Neuronal stem cell (in vitro differentiated cells): ENCODE results near the gene ZNF670.

Experiments
- DNase-seq: peaks from one replicate; pipeline ENCODE4 v3.0.0-alpha.2; 2013; ENCODE audit warnings: low spot score
- H2AFZ ChIP-seq: one replicate; pipeline ENCODE4 v1.6.1; 2013; ENCODE audit warnings: mild to moderate bottlenecking, low read length, inconsistent platforms
- H2AK5ac ChIP-seq: 2 replicates; pipeline ENCODE4 v1.6.1; 2013; ENCODE audit warnings: low read depth, mild to moderate bottlenecking, inconsistent platforms, low read length, moderate library complexity, mixed read lengths
- H2BK120ac ChIP-seq: 2 replicates; pipeline ENCODE4 v1.6.1; 2013; ENCODE audit warnings: low read depth, mild to moderate bottlenecking, inconsistent platforms, low read length, moderate library complexity, mixed read lengths
- H2BK12ac ChIP-seq: one replicate; pipeline ENCODE4 v1.6.1; 2013; ENCODE audit warnings: low read length, inconsistent platforms
- H2BK15ac ChIP-seq: 2 replicates; pipeline ENCODE4 v1.6.1; 2013; ENCODE audit warnings: mild to moderate bottlenecking, low read length, inconsistent platforms, mixed read lengths
- H2BK5ac ChIP-seq: one replicate; pipeline ENCODE4 v1.6.1; 2013; ENCODE audit warnings: inconsistent platforms, mild to moderate bottlenecking, low read length, moderate library complexity
- H3K14ac ChIP-seq: one replicate; pipeline ENCODE4 v1.6.1; 2013; ENCODE audit warnings: low read length, inconsistent platforms
- H3K18ac ChIP-seq: 2 replicates; pipeline ENCODE4 v1.6.1; 2013; ENCODE audit warnings: low read length, inconsistent platforms
- H3K23ac ChIP-seq: 2 replicates; pipeline ENCODE4 v1.6.1; 2013; ENCODE audit warnings: low read depth, mild to moderate bottlenecking, mixed read lengths, low read length, inconsistent platforms; ENCODE audit not compliant: poor library complexity
- H3K27ac ChIP-seq: replicated peaks from 3 replicates; pipeline ENCODE4 v1.5.1; 2013; ENCODE audit warnings: low read length, inconsistent platforms
- H3K27me3 ChIP-seq, 3 experiments: 2 replicates each; pipeline ENCODE4 v1.6.1; 2013; ENCODE audit warnings: low read length in 3 of 3, mild to moderate bottlenecking in 2 of 3, inconsistent platforms in 1 of 3, low read depth in 1 of 3, mixed read lengths in 1 of 3, moderate library complexity in 1 of 3; ENCODE audit not compliant: control insufficient read depth in 3 of 3, insufficient read depth in 3 of 3
- H3K36me3 ChIP-seq, 2 donors: replicated peaks in 1 of 2; 2 replicates each; pipeline ENCODE4 v1.6.1; 2013; ENCODE audit warnings: low read length in 2 of 2; ENCODE audit not compliant: control insufficient read depth in 2 of 2, insufficient read depth in 2 of 2
- H3K4ac ChIP-seq: 2 replicates; pipeline ENCODE4 v1.6.1; 2013; ENCODE audit warnings: inconsistent platforms, mild to moderate bottlenecking, low read length, moderate library complexity
- H3K4me1 ChIP-seq, 2 donors: 1 replicate in 1 of 2; 2 replicates in 1 of 2; pipeline ENCODE4 v1.6.1; 2013; ENCODE audit warnings: low read length in 2 of 2, low read depth in 1 of 2; ENCODE audit not compliant: control insufficient read depth in 2 of 2, insufficient read depth in 1 of 2
- H3K4me2 ChIP-seq: one replicate; pipeline ENCODE4 v1.6.1; 2013; ENCODE audit warnings: mild to moderate bottlenecking, low read length, inconsistent platforms; ENCODE audit not compliant: insufficient read depth, poor library complexity, severe bottlenecking
- H3K4me3 ChIP-seq, 2 donors: 2 replicates each; pipeline ENCODE4 v1.5.1; 2013; ENCODE audit warnings: low read length in 2 of 2, mild to moderate bottlenecking in 2 of 2, inconsistent platforms in 1 of 2, moderate library complexity in 1 of 2
- H3K79me1 ChIP-seq: one replicate; pipeline ENCODE4 v1.6.1; 2013; ENCODE audit warnings: low read depth, mild to moderate bottlenecking, inconsistent platforms, low read length, moderate library complexity
- H3K9ac ChIP-seq: one replicate; pipeline ENCODE4 v1.6.1; 2013; ENCODE audit warnings: mild to moderate bottlenecking, low read depth, low read length, inconsistent platforms; ENCODE audit not compliant: poor library complexity
- H3K9me3 ChIP-seq, 2 donors: replicated peaks in 1 of 2; 2 replicates each; pipeline versions ENCODE3 to v1.6.1; 2013; ENCODE audit warnings: low read length in 2 of 2, mild to moderate bottlenecking in 2 of 2, inconsistent platforms in 1 of 2, low read depth in 1 of 2, mixed read lengths in 1 of 2, moderate library complexity in 1 of 2; ENCODE audit not compliant: control insufficient read depth in 2 of 2, insufficient read depth in 1 of 2
- H4K8ac ChIP-seq: one replicate; pipeline ENCODE4 v1.6.1; 2013; ENCODE audit warnings: low read depth, mild to moderate bottlenecking, inconsistent platforms, low read length, moderate library complexity
- H4K91ac ChIP-seq: one replicate; pipeline ENCODE4 v1.6.1; 2013; ENCODE audit warnings: low read length, low read depth, mild to moderate bottlenecking, inconsistent platforms; ENCODE audit not compliant: poor library complexity
- WGBS, 2 donors: extraction: QIAGEN DNeasy Blood & Tissue Kit; methylation state at CpG; one replicate each; pipeline ENCODE4 v1.1.7; 2013; ENCODE audit warnings: missing lambda C conversion rate in 2 of 2, mixed read lengths in 1 of 2; ENCODE audit not compliant: insufficient read length in 2 of 2, insufficient replicate concordance in 1 of 2; ENCODE audit errors: extremely low coverage in 2 of 2; 5-methylcytosine and 5-hydroxymethylcytosine counted together

The ZNF670 gene

GRCh38 chr1:247088967-247089366, 10.4 kb upstream of the ZNF670 start:
- no peak overlapping the region for H2BK5ac ChIP-seq
- no peak overlapping the region for H3K4me2 ChIP-seq
- no peaks in the 10 kb centered on the region for H3K27me3 ChIP-seq
- H3K9me3 ChIP-seq = peaks cover 0 to 3% of the 10 kb centered on the region in 2 donors
- H2BK12ac ChIP-seq = no peak overlapping the region
- no peak for DNase-seq
- H4K91ac ChIP-seq = no peak overlapping the region
- H3K4me3 ChIP-seq = no peak overlapping the region
- H3K23ac ChIP-seq = no peak overlapping the region
- WGBS, 2 donors = no CpG with 5 or more reads among the region's 4 CpGs
- H2AFZ ChIP-seq = no peak overlapping the region
- no peak overlapping the region for H3K27ac ChIP-seq
- H3K4ac ChIP-seq = no peak overlapping the region
- no peak overlapping the region for H2BK15ac ChIP-seq
- no peak overlapping the region for H2AK5ac ChIP-seq
- H3K4me1 ChIP-seq = no peaks in the 10 kb centered on the region
- H3K14ac ChIP-seq = no peak overlapping the region
- H3K36me3 ChIP-seq = no peaks in the 10 kb centered on the region
- no peak overlapping the region for H2BK120ac ChIP-seq
- H3K18ac ChIP-seq = peak overlapping the region; percentile 51
- no peak overlapping the region for H3K9ac ChIP-seq
- no peak overlapping the region for H4K8ac ChIP-seq
- peaks cover 2% of the 10 kb centered on the region for H3K79me1 ChIP-seq

- no peak overlapping the region for H3K27ac ChIP-seq
- peaks cover 2% of the 10 kb centered on the region for H3K79me1 ChIP-seq
- H3K4ac ChIP-seq = no peak overlapping the region
- H3K27me3 ChIP-seq = no peaks in the 10 kb centered on the region
- H2BK120ac ChIP-seq = peak overlapping the region; percentile 81
- H3K4me2 ChIP-seq = no peak overlapping the region
- H2AFZ ChIP-seq = no peak overlapping the region
- no CpG with 5 or more reads among the region's 1 CpG for WGBS, 2 donors
- H3K9me3 ChIP-seq = peaks cover 0 to 4% of the 10 kb centered on the region in 2 donors
- H2AK5ac ChIP-seq = peak overlapping the region; percentile 88
- H3K18ac ChIP-seq = peak overlapping the region; percentile 76
- no peak overlapping the region for H3K9ac ChIP-seq
- H3K4me3 ChIP-seq = no peak overlapping the region
- no peak overlapping the region for H4K91ac ChIP-seq
- H3K14ac ChIP-seq = no peak overlapping the region
- H3K23ac ChIP-seq = peak overlapping the region; percentile 85
- H3K36me3 ChIP-seq = no peaks in the 10 kb centered on the region
- DNase-seq = no peak
- H2BK5ac ChIP-seq = no peak overlapping the region
- no peaks in the 10 kb centered on the region for H3K4me1 ChIP-seq
- H4K8ac ChIP-seq = peak overlapping the region; percentile 82
- H2BK15ac ChIP-seq = no peak overlapping the region
- H2BK12ac ChIP-seq = peak overlapping the region; percentile 58
These were observed 8.6 kb upstream of the ZNF670 start for GRCh38 chr1:247087256-247087655.

DNA sequence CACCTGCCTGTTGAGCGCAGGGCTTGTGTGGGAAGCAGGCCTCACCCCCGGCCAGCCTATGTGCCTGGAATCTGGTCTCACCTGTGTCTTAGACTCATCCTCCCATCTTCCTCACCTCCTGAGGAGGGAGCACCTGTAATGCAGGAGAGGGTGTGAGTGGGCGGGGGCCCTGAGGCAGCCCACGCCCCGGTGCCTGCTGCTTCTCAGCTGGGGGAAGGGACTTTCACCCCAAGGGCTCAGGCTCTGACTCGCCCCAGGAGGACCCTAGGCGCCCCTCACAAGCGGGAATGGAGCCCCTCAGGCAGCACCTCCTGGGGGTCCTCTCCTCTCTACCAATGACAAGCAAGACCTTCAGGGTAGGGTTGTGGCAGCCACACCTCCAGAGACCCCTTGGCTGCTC, 6.7 kb upstream of the ZNF670 start:
- H2AFZ ChIP-seq = no peak overlapping the region
- H2BK5ac ChIP-seq = no peak overlapping the region
- no peak overlapping the region for H3K18ac ChIP-seq
- no peak overlapping the region for H4K91ac ChIP-seq
- no peaks in the 10 kb centered on the region for H3K36me3 ChIP-seq
- H3K4ac ChIP-seq = no peak overlapping the region
- peak overlapping the region; percentile 89 for H3K14ac ChIP-seq
- no CpG with 5 or more reads among the region's 8 CpGs for WGBS, 2 donors
- H3K9ac ChIP-seq = peak overlapping the region; percentile 70
- no peaks in the 10 kb centered on the region for H3K4me1 ChIP-seq
- no peak overlapping the region for H2BK15ac ChIP-seq
- H3K9me3 ChIP-seq = peaks cover 0 to 5% of the 10 kb centered on the region in 2 donors
- no peaks in the 10 kb centered on the region for H3K27me3 ChIP-seq
- H3K23ac ChIP-seq = peak overlapping the region; percentile 80
- no peak overlapping the region for H3K27ac ChIP-seq
- H2BK12ac ChIP-seq = peak overlapping the region; percentile 22
- H2BK120ac ChIP-seq = no peak overlapping the region
- no peak for DNase-seq
- no peak overlapping the region for H4K8ac ChIP-seq
- H3K4me3 ChIP-seq = peak overlapping the region in 1 of 2 donors; percentile 50
- H3K4me2 ChIP-seq = no peak overlapping the region
- H2AK5ac ChIP-seq = peak overlapping the region; percentile 56
- no peaks in the 10 kb centered on the region for H3K79me1 ChIP-seq

DNA sequence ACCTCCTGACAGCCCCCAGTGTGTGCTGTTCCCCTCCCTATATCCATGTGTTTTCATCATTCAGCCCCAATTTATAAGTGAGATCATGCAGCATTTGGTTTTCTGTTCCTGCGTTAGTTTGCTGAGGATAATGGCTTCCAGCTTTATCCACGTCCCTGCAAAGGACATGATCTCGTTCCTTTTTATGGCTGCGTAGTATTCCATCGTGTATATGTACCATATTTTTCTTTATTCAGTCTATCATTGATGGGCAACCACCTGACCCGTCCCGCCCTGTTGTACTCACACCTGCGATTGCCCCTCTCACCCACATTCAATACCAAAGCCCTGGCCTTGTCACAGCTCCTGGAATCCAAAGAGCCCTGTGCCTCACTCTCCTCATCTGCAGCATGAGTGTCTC, 6.2 kb upstream of the ZNF670 start:
- Histone ChIP-seq H3K9me3 (peaks cover 0 to 6% of the 10 kb centered on the region in 2 donors), H2AK5ac (no peak overlapping the region)
- DNase-seq = no peak

More for the DNA sequence above, 6.2 kb upstream of the ZNF670 start:
- no peak overlapping the region for H2BK120ac ChIP-seq
- H3K14ac ChIP-seq = peak overlapping the region; percentile 89
- no peak overlapping the region for H3K27ac ChIP-seq
- H4K8ac ChIP-seq = no peak overlapping the region
- no peaks in the 10 kb centered on the region for H3K27me3 ChIP-seq
- H3K18ac ChIP-seq = no peak overlapping the region
- no peak overlapping the region for H2BK5ac ChIP-seq
- H3K4me2 ChIP-seq = no peak overlapping the region
- no peaks in the 10 kb centered on the region for H3K4me1 ChIP-seq
- no peak overlapping the region for H2AFZ ChIP-seq
- no CpG with 5 or more reads among the region's 8 CpGs for WGBS, 2 donors
- no peaks in the 10 kb centered on the region for H3K36me3 ChIP-seq
- H3K23ac ChIP-seq = peak overlapping the region; percentile 80
- no peak overlapping the region for H2BK15ac ChIP-seq
- H3K4me3 ChIP-seq = no peak overlapping the region
- H4K91ac ChIP-seq = no peak overlapping the region
- no peak overlapping the region for H3K9ac ChIP-seq
- H3K4ac ChIP-seq = no peak overlapping the region
- no peak overlapping the region for H2BK12ac ChIP-seq
- H3K79me1 ChIP-seq = no peaks in the 10 kb centered on the region
